Forelimb muscle (tissue), 1 donor: ENCODE measurements around the gene PRKACG. TPM values are rescaled to one million over a fixed set of nuclear protein-coding genes. Genes with fewer than 3 reads are reported as not detected.

Source experiments
- DNase-seq: peaks from one replicate; pipeline ENCODE4 v3.0.0-alpha.2; 2013; ENCODE audit warnings: low read depth
- polyA plus RNA-seq: library from polyadenylated mRNA; unstranded; fragments of 120-200 nt; gene quantifications from one replicate; pipeline ENCODE4 v1.2.1, GENCODE V29; 2013; ENCODE audit not compliant: insufficient read length

Gene PRKACG
- polyA plus RNA-seq, 1 donor: 0.11 TPM

DNA sequence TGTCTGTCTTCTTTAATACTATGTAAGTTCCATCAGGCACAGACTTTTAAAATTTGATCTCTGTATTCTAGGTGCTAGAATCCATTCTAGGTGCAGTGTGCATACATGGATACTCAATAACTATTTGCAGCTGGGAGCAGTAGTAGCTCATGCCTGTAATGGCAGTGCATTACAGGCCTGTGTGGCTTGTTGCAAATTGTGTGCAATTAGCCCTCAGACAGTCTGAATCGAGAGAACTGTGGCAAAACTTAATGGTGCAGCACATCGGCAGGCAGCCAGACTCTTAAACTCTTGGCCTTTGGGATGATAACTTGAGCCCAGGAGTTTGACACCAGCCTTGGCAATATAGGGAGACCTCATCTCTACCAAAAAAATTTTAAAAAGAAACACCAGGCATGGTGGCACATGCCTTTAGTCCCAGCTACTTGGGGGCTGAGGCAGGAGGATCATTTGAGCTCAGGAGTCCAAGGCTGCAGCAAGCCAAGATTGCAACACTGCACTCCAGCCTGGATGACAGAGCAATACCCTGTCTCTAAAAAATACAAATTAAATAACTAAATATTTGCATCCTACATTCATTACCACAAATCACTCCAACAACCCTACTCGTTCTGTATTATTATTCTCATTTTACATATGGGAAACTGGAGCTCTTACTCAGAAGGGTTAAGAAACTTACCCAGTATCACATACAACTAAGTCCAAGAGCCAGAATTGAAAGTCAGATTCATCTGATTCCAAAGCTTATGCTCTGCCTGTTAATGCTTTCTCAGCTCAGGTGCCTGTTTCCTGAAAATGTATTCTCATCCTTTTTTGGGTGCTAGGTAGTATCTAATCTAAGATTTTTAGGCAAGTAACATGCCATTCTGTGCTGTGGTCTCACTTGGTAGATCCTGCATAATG lies 30.1 kb downstream of the PRKACG start:
- DNase-seq: no peak

DNA sequence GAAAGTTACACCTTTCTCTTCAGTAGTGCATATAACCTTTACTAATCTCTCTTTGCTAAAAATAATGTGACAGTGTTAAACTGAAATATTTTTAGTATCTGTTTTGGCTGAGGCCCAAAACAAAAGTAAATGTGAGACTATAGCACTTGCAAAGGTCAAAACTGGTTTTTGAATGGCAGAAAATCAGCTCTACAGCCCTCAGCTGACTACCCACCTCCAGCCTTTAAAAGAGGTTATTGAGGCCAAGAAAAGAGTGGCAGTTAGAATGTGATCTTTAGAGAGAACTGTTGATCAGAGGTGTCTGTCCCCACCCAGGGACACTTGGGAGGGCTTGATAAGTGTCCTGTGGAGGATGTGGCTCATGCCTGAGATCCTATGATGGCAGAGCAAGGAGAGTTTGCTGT lies 30.9 kb downstream of the PRKACG start:
- DNase-seq: no peak

DNA sequence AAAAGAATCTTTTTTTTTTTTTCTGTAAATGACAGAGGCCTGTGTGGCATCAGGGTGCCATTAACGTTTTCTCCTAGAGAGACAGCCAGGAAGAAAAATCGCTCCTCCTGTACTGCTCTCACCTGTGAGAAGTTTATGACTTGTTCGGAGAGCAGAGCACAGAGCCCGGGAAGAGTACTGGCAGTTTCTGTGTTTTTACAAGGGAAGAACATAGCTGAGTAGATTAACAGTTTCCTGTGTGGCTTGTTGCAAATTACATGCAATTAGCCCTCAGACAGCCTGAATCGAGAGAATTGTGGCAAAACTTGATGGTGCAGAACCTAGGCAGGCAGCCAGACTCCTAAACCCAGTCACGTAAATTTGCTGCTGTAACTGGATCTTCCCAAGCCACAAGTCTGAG lies 32.1 kb downstream of the PRKACG start:
- no peak for DNase-seq

DNA sequence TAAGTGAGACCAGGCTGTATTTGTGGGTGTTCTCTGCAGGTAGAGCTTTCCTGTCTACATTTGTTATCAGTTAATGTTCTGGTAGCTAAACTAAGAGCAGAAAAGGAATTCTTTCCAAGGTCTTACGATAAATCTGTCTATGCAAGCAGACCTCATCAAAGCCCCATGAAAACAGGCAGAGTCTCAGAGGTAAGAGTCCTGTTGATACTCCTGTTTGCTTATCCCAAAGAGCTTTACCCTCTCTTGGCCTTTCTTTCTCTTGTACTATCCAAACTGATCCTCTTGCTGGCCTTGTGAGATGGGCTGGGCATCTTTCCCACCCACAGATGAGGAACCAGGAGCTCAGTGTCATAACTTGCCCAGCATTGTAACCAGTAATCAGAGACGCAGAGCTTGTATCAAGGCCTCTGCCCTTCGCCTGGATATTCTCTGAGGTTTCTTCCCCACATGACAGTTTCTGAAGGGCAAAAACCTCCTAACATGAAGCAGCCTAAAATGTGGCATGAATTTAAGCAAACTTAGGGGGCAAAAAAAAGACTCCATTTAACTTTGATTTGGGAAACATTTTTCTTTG lies 33.5 kb downstream of the PRKACG start:
- DNase-seq: no peak

DNA sequence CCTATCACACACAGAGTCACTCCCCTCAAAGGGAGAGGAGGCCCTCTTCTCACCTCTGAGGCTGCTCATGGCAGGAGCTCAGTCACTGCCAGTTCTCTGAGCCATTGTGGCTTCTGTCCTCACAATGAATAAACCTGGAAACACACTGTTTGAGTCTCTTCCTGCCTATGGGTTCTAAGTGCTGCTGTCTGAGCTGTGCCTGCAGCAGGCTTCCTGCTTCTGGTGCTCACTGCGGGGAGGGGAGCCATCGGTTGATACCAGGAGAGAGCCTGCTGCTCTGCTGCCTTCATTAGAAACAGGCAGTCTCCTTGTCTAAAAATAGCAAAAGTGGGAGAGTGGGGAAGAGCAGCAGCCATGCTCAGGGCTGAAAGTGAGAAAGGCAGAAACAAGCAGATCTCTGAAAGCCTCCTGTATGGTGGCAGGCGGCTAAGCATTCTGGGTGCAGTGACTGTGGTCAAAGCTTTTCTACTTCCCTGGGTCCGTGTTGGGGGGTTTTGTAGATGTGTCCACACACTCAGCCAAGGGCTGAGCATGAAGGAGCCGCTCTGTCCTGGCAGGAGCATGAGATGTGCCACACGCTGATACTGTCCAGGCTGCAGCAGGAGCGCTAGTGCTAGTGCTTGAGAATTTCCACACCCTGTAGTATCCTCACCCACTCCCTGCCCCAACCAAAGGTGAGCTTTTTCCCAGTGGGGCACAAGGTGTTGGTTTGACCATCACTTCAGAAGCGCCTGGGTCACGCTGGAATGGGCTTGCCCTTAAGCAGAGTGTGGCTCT lies 34.2 kb downstream of the PRKACG start:
- no peak for DNase-seq

DNA sequence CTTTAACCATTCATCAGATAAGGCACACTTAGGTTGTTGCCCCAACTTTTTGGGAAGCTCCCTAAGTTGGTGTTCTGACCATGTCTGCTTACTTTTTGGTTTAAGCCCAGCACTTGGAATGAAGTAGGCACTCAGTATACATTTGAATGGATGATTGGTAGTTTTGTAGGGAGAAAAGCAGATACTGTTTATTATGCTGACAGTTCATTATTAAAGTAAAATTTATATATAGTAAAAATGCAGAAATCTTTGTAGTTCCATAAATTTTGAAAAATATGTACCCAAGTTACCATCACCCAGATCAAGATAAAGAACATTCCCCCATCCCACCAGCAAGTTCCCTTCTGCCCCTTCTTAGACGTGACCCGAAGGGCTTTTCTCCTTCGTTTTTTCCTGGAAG lies 35.4 kb downstream of the PRKACG start:
- DNase-seq: no peak

- DNase-seq: no peak
Measured at GRCh38 chr9:68978066-68978465, 35.8 kb downstream of the PRKACG start.

DNA sequence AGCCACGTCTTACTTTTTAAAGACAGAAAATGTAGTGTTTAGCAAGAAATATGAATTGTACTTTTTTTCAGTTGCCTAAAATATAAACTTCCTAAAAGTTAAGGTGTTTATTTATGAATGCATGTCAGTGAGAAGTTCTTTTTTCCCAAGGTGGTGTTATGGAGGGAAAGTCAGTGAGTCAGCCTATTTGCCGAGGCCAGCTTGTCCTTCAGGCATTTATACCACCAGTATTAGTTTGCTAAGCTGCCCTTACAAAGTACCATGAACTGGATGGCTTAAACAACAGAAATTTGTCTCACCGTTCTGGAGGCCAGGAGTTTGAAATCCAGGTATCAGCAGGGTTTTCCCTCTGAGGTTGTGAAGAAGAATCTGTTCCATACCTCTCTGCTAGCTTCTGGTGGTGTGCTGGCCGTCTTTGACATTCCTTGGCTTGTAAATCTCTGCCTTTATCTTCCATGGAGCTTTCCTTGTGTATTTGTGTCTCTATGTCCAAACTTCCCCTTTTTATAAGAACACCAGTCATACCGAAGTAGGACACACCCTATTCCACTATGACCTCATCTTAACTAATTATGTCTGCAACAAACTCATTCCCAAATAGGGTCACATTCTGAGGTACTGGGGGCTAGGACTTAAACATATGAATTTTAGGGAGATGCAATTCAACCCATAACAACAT lies 38.4 kb downstream of the PRKACG start:
- DNase-seq: no peak

- DNase-seq: no peak
Measured at GRCh38 chr9:68974901-68975300, 39.0 kb downstream of the PRKACG start.

DNA sequence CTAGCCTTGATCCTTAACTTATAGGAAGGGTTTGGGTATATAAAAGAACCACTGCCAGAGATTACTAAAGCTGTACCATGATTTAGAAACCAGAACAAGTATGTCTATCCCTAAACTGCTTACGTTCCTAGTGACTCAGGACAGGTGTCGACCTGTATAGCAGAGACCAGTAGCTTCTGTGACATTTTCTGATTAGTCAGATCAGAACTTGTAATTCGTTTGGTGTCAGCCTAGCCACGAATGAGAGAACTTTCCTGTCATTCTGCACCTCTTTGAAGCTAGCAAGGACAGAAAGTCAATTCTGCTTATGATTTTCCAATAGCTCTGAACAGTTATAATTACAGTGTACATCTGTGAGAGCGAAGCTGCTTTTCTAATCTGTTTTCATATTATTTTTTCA lies 39.5 kb downstream of the PRKACG start:
- no peak for DNase-seq

- no peak for DNase-seq
Measured at GRCh38 chr9:68973619-68974018, 40.3 kb downstream of the PRKACG start.

DNA sequence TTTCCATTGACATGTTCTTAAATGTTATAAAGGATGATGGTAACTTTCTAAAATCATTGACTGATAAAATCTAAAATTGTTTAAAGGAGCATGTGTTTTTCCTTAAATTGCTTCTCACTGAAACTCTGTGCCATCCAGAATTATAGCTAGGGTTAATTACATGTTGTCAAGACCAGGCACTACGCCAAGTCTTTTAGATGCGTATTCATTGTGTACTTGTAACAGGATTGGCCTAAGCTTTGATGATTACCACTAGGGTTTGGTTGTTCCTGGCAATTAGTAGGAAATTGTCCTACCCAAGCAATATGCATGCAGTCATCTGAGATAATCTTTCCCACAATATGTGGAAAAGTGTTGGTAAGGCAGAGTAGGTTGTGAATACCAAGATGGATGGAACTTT lies 43.8 kb downstream of the PRKACG start:
- no peak for DNase-seq

- DNase-seq: no peak
Measured at GRCh38 chr9:68969538-68969937, 44.4 kb downstream of the PRKACG start.

GRCh38 chr9:68967800-68968199 lies 46.1 kb downstream of the PRKACG start:
- DNase-seq: no peak

- no peak for DNase-seq
Measured at GRCh38 chr9:68966496-68966944, 47.4 kb downstream of the PRKACG start.

GRCh38 chr9:68964765-68965164 lies 49.1 kb downstream of the PRKACG start:
- DNase-seq: no peak

DNA sequence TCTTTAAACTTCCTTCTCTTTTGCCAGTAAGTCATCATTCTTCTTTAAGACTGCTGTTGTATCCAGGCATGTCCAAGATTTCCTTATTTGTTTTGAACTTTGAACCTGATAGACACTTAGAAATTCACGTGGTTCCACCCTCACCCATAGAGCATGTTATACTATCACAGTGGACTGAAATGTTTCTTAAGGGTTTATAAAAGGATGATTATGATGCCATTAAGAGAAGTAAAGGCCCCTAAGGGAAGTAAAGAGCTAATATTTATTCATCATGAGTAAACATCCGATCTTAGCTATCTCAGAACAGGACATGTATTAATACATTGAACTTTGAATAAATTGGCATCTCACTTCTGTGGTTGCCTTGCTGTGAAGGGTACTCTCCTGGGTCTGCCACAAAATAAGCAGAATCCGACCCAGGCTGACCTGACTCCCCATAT lies 49.8 kb downstream of the PRKACG start:
- DNase-seq: no peak

DNA sequence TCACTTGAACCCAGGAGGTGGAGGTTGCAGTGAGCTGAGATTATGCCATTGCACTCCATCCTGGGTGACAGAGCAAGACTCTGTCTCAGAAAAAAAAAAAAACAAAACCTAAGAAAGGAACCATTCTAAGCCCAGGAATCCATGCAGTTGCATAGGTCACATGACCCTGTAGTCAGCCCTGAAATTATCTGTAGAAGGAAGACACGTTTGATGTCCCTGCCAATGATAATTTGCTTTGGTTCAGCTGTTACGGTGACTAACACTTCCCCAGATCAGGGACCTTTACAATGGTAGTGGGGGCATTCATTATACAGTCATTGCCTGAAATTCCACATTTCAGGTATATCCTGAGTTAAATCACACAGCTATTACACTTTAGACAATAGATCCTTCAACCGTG lies 50.5 kb downstream of the PRKACG start:
- no peak for DNase-seq
